ENCODE results near the gene GIMAP6.

Gene GIMAP6

GRCh38 chr7:150660939-150661613 is 28.9 kb upstream of the GIMAP6 start:
- Histone ChIP-seq H3K4me3 (replicated peaks; ENCODE audit: low read depth, low read length) (no peak overlapping the region), H3K36me3 (ENCODE audit: control insufficient read depth, insufficient read depth, low read length) (no peaks in the 10 kb centered on the region), H3K27me3 (replicated peaks; ENCODE audit: control insufficient read depth, insufficient read depth, low read length) (no peaks in the 10 kb centered on the region)
- no peak for DNase-seq (ENCODE audit: extremely low read depth, insufficient read length)
- no peak for TF ChIP-seq CTCF (IDR thresholded peaks at IDR 0.05; ENCODE audit: insufficient read depth, low read length, poor library complexity, severe bottlenecking)

GRCh38 chr7:150657526-150657925 is 25.3 kb upstream of the GIMAP6 start:
- TF ChIP-seq CTCF (IDR thresholded peaks at IDR 0.05; ENCODE audit: insufficient read depth, low read length, poor library complexity, severe bottlenecking): no peak
- H3K27me3 ChIP-seq (replicated peaks; ENCODE audit: control insufficient read depth, insufficient read depth, low read length): no peaks in the 10 kb centered on the region
- no peaks in the 10 kb centered on the region for H3K36me3 ChIP-seq (ENCODE audit: control insufficient read depth, insufficient read depth, low read length)
- no peak for DNase-seq (ENCODE audit: extremely low read depth, insufficient read length)
- no peak overlapping the region for H3K4me3 ChIP-seq (replicated peaks; ENCODE audit: low read depth, low read length)

DNA sequence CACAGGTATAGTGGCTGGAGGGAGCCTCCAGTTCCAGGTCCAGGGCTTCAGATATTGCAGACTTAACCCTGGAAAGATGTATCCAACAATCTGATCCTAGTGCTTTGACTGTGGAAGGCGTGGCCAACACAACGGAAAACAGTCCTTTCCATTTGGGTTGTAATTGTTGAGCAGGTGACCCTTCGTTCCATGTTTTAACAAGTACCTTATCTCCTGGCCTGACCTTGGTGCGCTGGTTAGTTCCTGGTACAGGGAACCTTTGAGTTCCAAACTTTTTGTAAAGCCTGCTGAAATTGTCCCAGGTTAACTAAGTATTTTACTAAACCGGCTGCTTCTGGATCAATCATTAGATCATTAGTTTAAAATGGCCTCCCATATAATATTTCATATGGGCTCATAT is 23.9 kb upstream of the GIMAP6 start:
- Histone ChIP-seq H3K36me3 (ENCODE audit: control insufficient read depth, insufficient read depth, low read length) (no peaks in the 10 kb centered on the region), H3K4me3 (replicated peaks; ENCODE audit: low read depth, low read length) (no peak overlapping the region), H3K27me3 (replicated peaks; ENCODE audit: control insufficient read depth, insufficient read depth, low read length) (no peaks in the 10 kb centered on the region)
- TF ChIP-seq CTCF (IDR thresholded peaks at IDR 0.05; ENCODE audit: insufficient read depth, low read length, poor library complexity, severe bottlenecking): no peak
- no peak for DNase-seq (ENCODE audit: extremely low read depth, insufficient read length)

DNA sequence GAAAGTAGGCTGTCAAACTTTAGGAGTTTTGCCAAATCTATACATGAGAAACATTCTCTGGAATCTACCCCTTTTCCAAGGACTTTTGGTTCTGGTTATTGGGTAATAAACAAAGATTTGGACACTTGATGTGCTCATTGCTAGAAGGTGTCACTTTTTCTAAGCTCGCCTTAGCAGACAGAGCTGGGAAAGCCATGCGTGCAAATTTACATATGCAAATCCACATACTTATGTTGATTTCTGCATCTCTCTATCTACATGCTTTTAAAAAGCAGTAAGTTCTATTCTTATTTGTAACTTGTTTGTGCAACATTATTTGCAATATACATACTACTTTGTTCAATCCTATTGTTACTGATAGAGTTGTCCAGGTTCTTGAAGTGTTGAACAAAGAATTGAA is 22.5 kb upstream of the GIMAP6 start:
- TF ChIP-seq CTCF (IDR thresholded peaks at IDR 0.05; ENCODE audit: insufficient read depth, low read length, poor library complexity, severe bottlenecking): no peak
- H3K27me3 ChIP-seq (replicated peaks; ENCODE audit: control insufficient read depth, insufficient read depth, low read length): no peaks in the 10 kb centered on the region

DNA sequence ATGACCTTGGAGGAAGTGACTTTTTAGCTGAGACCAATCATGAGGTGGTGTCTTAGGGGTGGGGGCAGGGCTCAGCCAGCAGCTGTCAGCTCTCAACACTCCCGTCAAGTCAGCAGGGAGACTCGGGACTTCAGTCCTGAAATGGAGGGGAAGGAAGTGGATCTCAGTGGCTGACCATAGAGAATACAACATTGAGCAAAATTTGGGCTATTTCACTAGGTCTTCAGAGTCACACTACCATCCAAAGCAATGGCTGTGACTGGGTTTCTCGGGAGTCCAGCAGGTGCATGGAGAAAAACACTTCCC is 16.8 kb upstream of the GIMAP6 start:
- DNase-seq (ENCODE audit: extremely low read depth, insufficient read length): no peak
- no peak for TF ChIP-seq CTCF (IDR thresholded peaks at IDR 0.05; ENCODE audit: insufficient read depth, low read length, poor library complexity, severe bottlenecking)
- H3K27me3 ChIP-seq (replicated peaks; ENCODE audit: control insufficient read depth, insufficient read depth, low read length): no peaks in the 10 kb centered on the region
- H3K36me3 ChIP-seq (ENCODE audit: control insufficient read depth, insufficient read depth, low read length): no peaks in the 10 kb centered on the region
- no peak overlapping the region for H3K4me3 ChIP-seq (replicated peaks; ENCODE audit: low read depth, low read length)

More for the DNA sequence above, 22.5 kb upstream of the GIMAP6 start:
- Histone ChIP-seq H3K4me3 (replicated peaks; ENCODE audit: low read depth, low read length) (no peak overlapping the region), H3K36me3 (ENCODE audit: control insufficient read depth, insufficient read depth, low read length) (no peaks in the 10 kb centered on the region)
- no peak for DNase-seq (ENCODE audit: extremely low read depth, insufficient read length)

Measured in GM06990 (cell line).